GM12878 (cell line): ENCODE measurements around the gene EMX1. TPM values are rescaled to one million over a fixed set of nuclear protein-coding genes. Genes with fewer than 3 reads are reported as not detected.

Experiments
- ATAC-seq: fragments of 200-7000 bp; cut with Tn5 transposase; 3 replicates; pipeline ENCODE4 v1.9.1; 2020; ENCODE audit warnings: mild to moderate bottlenecking, moderate library complexity
- BruUV-seq: library from RNA; stranded (reverse); fragments of 400-500 nt; replicated peaks from 2 replicates; lab custom pipeline; 2021; lab: Mats Ljungman, UMichigan
- CTCF ChIA-PET: fragments of 300-600 bp; sonication (Branson Sonifier 250); formaldehyde crosslinking; extraction: SDS; loops from one replicate; lab custom pipeline; 2021; ENCODE audit warnings: inconsistent platforms; lab: Yijun Ruan, JAX
- POLR2A ChIA-PET: fragments of 350-600 bp; formaldehyde crosslinking; extraction: SDS; loops from one replicate; lab custom pipeline; 2021; ENCODE audit warnings: inconsistent platforms; lab: Charles Lee
- RAD21 ChIA-PET: fragments of 300-600 bp; sonication (Branson Sonifier 250); formaldehyde crosslinking; loops from one replicate; lab custom pipeline; 2023; ENCODE audit warnings: antibody characterized with exemption; ENCODE audit not compliant: unreplicated experiment; lab: Charles Lee
- SMC1A ChIA-PET: fragments of 300-600 bp; sonication (Branson Sonifier 250); formaldehyde crosslinking; loops from one replicate; lab custom pipeline; 2023; ENCODE audit not compliant: unreplicated experiment, uncharacterized antibody; lab: Charles Lee
- DNase-seq: peaks from one replicate; pipeline ENCODE4 v3.0.0-alpha.2; 2011; ENCODE audit warnings: low read depth, low spot score
- FAIRE-seq: peaks from 3 replicates; lab custom pipeline; 2011; peaks lifted over from hg19 to GRCh38; lab: Jason Lieb, UNC
- H2AFZ ChIP-seq: 2 replicates; pipeline ENCODE4 v1.6.0; 2011; ENCODE audit warnings: low read depth, low read length, control low read depth; ENCODE audit not compliant: control insufficient read depth
- H3K27ac ChIP-seq: 2 replicates; pipeline ENCODE4 v1.5.1; 2011; ENCODE audit warnings: control low read depth; ENCODE audit not compliant: control insufficient read depth, insufficient read depth
- H3K27me3 ChIP-seq, 2 experiments: replicated peaks in 1 of 2; 2 replicates each; pipeline versions ENCODE4 v1.6.0 to v1.6.1; 2011; ENCODE audit warnings: low read length in 1 of 2; ENCODE audit not compliant: control insufficient read depth in 2 of 2, insufficient read depth in 2 of 2
- H3K36me3 ChIP-seq, 2 experiments: 2 replicates each; pipeline ENCODE4 v1.5.1; 2011; ENCODE audit warnings: low read length in 1 of 2; ENCODE audit not compliant: control insufficient read depth in 2 of 2, insufficient read depth in 2 of 2
- H3K4me1 ChIP-seq: 2 replicates; pipeline ENCODE4 v1.6.1; 2011; ENCODE audit warnings: mild to moderate bottlenecking, low read length, moderate library complexity, mixed read lengths; ENCODE audit not compliant: control insufficient read depth, insufficient read depth
- H3K4me2 ChIP-seq: 2 replicates; pipeline ENCODE4 v1.6.0; 2011; ENCODE audit warnings: control low read depth; ENCODE audit not compliant: control insufficient read depth, insufficient read depth
- H3K4me3 ChIP-seq: fragments of 200-600 bp; sonication (generic); 2 replicates; pipeline ENCODE4 v1.5.1; 2016
- H3K79me2 ChIP-seq: 2 replicates; pipeline ENCODE4 v1.6.0; 2011; ENCODE audit warnings: low read length; ENCODE audit not compliant: control insufficient read depth, insufficient read depth
- H3K9ac ChIP-seq: 2 replicates; pipeline ENCODE4 v1.8.0; 2011; ENCODE audit warnings: low read length, control low read depth, mixed read lengths; ENCODE audit not compliant: control insufficient read depth, insufficient read depth
- H3K9me3 ChIP-seq: replicated peaks from 3 replicates; pipeline ENCODE4 v1.5.1; 2011; ENCODE audit warnings: mild to moderate bottlenecking, low read length; ENCODE audit not compliant: control insufficient read depth, insufficient read depth
- H4K20me1 ChIP-seq: 2 replicates; pipeline ENCODE4 v1.6.0; 2011; ENCODE audit not compliant: control insufficient read depth, insufficient read depth
- BRCA1 ChIP-seq: IDR thresholded peaks from 2 replicates; pipeline ENCODE4 v1.6.1; 2011; ENCODE audit warnings: low read depth, low read length, improper control_type of control experiment
- CEBPB ChIP-seq, 2 experiments: fragments of 150-350 bp in 1 of 2; IDR thresholded peaks; 2 replicates each; pipeline ENCODE4 v1.6.1; 2012 to 2014; ENCODE audit warnings: low read depth in 2 of 2, low read length in 2 of 2, borderline replicate concordance in 1 of 2, inconsistent platforms in 1 of 2
- E2F4 ChIP-seq: IDR thresholded peaks from 2 replicates; pipeline ENCODE4 v1.6.1; 2012; ENCODE audit warnings: low read depth, low read length, improper control_type of control experiment
- ELK1 ChIP-seq: IDR thresholded peaks from 2 replicates; pipeline ENCODE4 v1.6.1; 2012; ENCODE audit warnings: low read depth, low read length, improper control_type of control experiment
- HDAC6 ChIP-seq: fragments of 200-600 bp; sonication (generic); IDR thresholded peaks from one replicate; pipeline ENCODE4 v1.8.0; 2017; ENCODE audit warnings: antibody characterized with exemption; ENCODE audit not compliant: unreplicated experiment
- IKZF1 ChIP-seq: fragments of 450-650 bp; conservative IDR thresholded peaks from 2 replicates; pipeline ENCODE4 v1.6.1; 2017; ENCODE audit warnings: antibody characterized with exemption, mild to moderate bottlenecking
- KAT2A ChIP-seq: conservative IDR thresholded peaks from 2 replicates; pipeline ENCODE4 v1.6.1; 2011; ENCODE audit warnings: low read depth, low read length; ENCODE audit not compliant: control insufficient read depth
- KDM1A ChIP-seq: fragments of 200-600 bp; sonication (generic); IDR thresholded peaks from 2 replicates; pipeline ENCODE4 v1.6.1; 2016; ENCODE audit warnings: borderline replicate concordance
- MEF2A ChIP-seq: IDR thresholded peaks from 2 replicates; pipeline ENCODE4 v1.6.1; 2011; ENCODE audit warnings: low read depth, mild to moderate bottlenecking, low read length, moderate library complexity; ENCODE audit not compliant: insufficient read depth
- PAX5 ChIP-seq: IDR thresholded peaks from 2 replicates; pipeline ENCODE4 v1.6.1; 2011; ENCODE audit warnings: low read depth, low read length, borderline replicate concordance
- RB1 ChIP-seq: fragments of 450-650 bp; formaldehyde crosslinking; IDR thresholded peaks from 2 replicates; pipeline ENCODE4 v1.6.1; 2017; ENCODE audit warnings: mild to moderate bottlenecking, borderline replicate concordance
- SIN3A ChIP-seq: IDR thresholded peaks from 2 replicates; pipeline ENCODE4 v1.6.1; 2012; ENCODE audit warnings: low read depth, low read length, improper control_type of control experiment
- SMAD1 ChIP-seq: fragments of 450-650 bp; IDR thresholded peaks from 2 replicates; pipeline ENCODE4 v1.6.1; 2018; ENCODE audit warnings: mild to moderate bottlenecking, low read depth; ENCODE audit not compliant: partially characterized antibody
- SMAD5 ChIP-seq: IDR thresholded peaks from 2 replicates; pipeline ENCODE4 v1.6.1; 2016; ENCODE audit warnings: antibody characterized with exemption, low read depth
- WGBS: methylation state at CpG from one replicate; pipeline ENCODE4 v1.1.6; 2016; ENCODE audit warnings: low lambda C conversion rate; ENCODE audit not compliant: insufficient replicate concordance, insufficient coverage; ENCODE audit errors: missing lambda C conversion rate; 5-methylcytosine and 5-hydroxymethylcytosine counted together
- in situ Hi-C: fragments of 300-500 bp; cut with MboI; formaldehyde crosslinking; loops from 9 replicates; pipeline ENCODE4 v1.14.3; 2018; ENCODE audit warnings: mixed read lengths
- intact Hi-C: fragments of 100-400 bp; cut with micrococcal nuclease; formaldehyde crosslinking; loops from one replicate; pipeline ENCODE4 v1.14.2; 2022; ENCODE audit not compliant: unreplicated experiment
- polyA plus RNA-seq, 11 experiments: library from polyadenylated mRNA; depleted of rRNA in 4 of 11; unstranded in 6 of 11; stranded (reverse) in 5 of 11; fragments of >200 nt; fragmentation: Nextera tagmentation in 4 of 11; fragmentation: Illumina TruSeq in 1 of 11; extraction: Ambion mirVana in 4 of 11; extraction: Trizol in 1 of 11; gene quantifications; 1 replicate in 1 of 11; 2 replicates in 10 of 11; pipeline versions ENCODE4 v1.2.1 to v1.2.3, GENCODE V29; 2011 to 2016; ENCODE audit warnings: inconsistent platforms in 2 of 11, missing spikeins in 2 of 11, low read depth in 1 of 11
- total RNA-seq, 4 experiments: library from RNA; depleted of rRNA in 3 of 4; stranded (reverse); fragments of >200 nt in 3 of 4; fragmentation: Illumina TruSeq in 1 of 4; extraction: Trizol in 1 of 4; gene quantifications; 2 replicates each; pipeline versions ENCODE4 v1.2.1 to v1.2.3, GENCODE V29; 2013 to 2021
- TF ChIP-seq, protein P1 (sequence below): fragments of 450-650 bp; IDR thresholded peaks from 2 replicates; pipeline ENCODE4 v1.6.1; 2016; ENCODE audit warnings: mild to moderate bottlenecking
- TF ChIP-seq, protein P2 (sequence below): fragments of 450-650 bp; formaldehyde crosslinking; IDR thresholded peaks from 2 replicates; pipeline ENCODE4 v1.5.0; 2022; ENCODE audit warnings: mild to moderate bottlenecking, missing genetic modification characterization

EMX1 gene
- total and polyA plus RNA-seq, 10 of the 15 experiments (the other 5 are each of a cell fraction or from before 2014, with no cell fraction given): 0.07 to 5.1 (median 1.2) TPM; not detected in 1

DNA sequence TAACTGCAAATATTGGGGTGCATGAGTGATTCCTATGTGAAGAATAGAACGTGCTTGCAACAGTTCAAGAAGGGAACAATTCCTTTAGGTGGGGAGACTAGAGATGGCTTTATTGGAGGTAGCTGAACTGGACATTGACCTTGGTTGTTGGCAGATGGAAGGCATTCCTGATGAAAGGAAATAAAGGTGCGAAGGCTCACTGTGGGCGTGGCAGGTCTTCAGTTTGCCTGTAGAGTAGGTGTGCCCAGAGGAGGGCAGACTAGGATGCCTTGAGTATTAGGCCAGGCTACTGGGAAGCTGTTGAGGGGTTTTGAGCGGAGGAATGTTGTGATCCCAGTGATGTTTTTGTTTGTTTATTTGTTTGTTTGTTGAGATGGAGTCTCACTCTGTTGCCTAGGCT, 27.3 kb upstream of the EMX1 start:
- in situ Hi-C loops: loop anchor here (5.0 kb wide), 2 partner anchors 82 to 287 kb away; no protein-coding TSS in a partner anchor
- 35% methylated on average over 4 of the region's 4 CpGs for WGBS
- ChIA-PET CTCF (interaction anchor here (0.7 to 14.3 kb wide), 7 partner anchors 13 to 287 kb away, joined by 3 to 437 read pairs (median 105); partner anchors contain the start of gene EMX1), RAD21 (interaction anchor here (0.8 kb wide), 1 partner anchor 84 kb away, joined by 4 read pairs; no protein-coding TSS in a partner anchor), SMC1A (interaction anchor here (0.7 to 9.0 kb wide), 3 partner anchors 30 to 104 kb away, joined by 3 to 134 read pairs (median 4); no protein-coding TSS in a partner anchor), POLR2A (interaction anchor here (0.6 kb wide), 1 partner anchor 13 kb away, joined by 3 read pairs; no protein-coding TSS in a partner anchor)
- intact Hi-C loops: loop anchor here (5.0 kb wide), 3 partner anchors 182 to 287 kb away; partner anchors contain the start of gene SFXN5
- no TSS peak for BruUV-seq
- peaks cover 2 to 8% of the 10 kb centered on the region in 2 experiments; a peak in 2 of 4 replicates for H3K27me3 ChIP-seq
- no peaks in the 10 kb centered on the region for H3K36me3 ChIP-seq
- H3K4me1 ChIP-seq: peaks cover 21% of the 10 kb centered on the region
- FAIRE-seq: no peak
- H3K27ac ChIP-seq: no peak overlapping the region
- H2AFZ ChIP-seq: no peak overlapping the region
- H3K9me3 ChIP-seq: no peaks in the 10 kb centered on the region
- no peak overlapping the region for H3K4me3 ChIP-seq
- TF ChIP-seq MEF2A: no peak
- TF ChIP-seq RB1: no peak
- TF ChIP-seq CEBPB (IDR thresholded peaks at IDR 0.05; ENCODE audit: borderline replicate concordance in 1 of 2, low read depth in 2 of 2, low read length in 2 of 2): no peak
- no peak for TF ChIP-seq KAT2A
- no peak for TF ChIP-seq BRCA1
- TF ChIP-seq, protein P1, sequence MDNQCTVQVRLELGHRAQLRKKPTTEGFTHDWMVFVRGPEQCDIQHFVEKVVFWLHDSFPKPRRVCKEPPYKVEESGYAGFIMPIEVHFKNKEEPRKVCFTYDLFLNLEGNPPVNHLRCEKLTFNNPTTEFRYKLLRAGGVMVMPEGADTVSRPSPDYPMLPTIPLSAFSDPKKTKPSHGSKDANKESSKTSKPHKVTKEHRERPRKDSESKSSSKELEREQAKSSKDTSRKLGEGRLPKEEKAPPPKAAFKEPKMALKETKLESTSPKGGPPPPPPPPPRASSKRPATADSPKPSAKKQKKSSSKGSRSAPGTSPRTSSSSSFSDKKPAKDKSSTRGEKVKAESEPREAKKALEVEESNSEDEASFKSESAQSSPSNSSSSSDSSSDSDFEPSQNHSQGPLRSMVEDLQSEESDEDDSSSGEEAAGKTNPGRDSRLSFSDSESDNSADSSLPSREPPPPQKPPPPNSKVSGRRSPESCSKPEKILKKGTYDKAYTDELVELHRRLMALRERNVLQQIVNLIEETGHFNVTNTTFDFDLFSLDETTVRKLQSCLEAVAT: no peak
- TF ChIP-seq KDM1A: no peak
- TF ChIP-seq SIN3A: no peak
- TF ChIP-seq, protein P2, sequence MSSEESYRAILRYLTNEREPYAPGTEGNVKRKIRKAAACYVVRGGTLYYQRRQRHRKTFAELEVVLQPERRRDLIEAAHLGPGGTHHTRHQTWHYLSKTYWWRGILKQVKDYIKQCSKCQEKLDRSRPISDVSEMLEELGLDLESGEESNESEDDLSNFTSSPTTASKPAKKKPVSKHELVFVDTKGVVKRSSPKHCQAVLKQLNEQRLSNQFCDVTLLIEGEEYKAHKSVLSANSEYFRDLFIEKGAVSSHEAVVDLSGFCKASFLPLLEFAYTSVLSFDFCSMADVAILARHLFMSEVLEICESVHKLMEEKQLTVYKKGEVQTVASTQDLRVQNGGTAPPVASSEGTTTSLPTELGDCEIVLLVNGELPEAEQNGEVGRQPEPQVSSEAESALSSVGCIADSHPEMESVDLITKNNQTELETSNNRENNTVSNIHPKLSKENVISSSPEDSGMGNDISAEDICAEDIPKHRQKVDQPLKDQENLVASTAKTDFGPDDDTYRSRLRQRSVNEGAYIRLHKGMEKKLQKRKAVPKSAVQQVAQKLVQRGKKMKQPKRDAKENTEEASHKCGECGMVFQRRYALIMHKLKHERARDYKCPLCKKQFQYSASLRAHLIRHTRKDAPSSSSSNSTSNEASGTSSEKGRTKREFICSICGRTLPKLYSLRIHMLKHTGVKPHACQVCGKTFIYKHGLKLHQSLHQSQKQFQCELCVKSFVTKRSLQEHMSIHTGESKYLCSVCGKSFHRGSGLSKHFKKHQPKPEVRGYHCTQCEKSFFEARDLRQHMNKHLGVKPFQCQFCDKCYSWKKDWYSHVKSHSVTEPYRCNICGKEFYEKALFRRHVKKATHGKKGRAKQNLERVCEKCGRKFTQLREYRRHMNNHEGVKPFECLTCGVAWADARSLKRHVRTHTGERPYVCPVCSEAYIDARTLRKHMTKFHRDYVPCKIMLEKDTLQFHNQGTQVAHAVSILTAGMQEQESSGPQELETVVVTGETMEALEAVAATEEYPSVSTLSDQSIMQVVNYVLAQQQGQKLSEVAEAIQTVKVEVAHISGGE (CRISPR knock-in tag): no peak
- TF ChIP-seq PAX5: no peak
- no peak for TF ChIP-seq IKZF1
- no peak for TF ChIP-seq HDAC6
- TF ChIP-seq E2F4: no peak
- TF ChIP-seq SMAD5: no peak
- no peak for TF ChIP-seq ELK1
- no peak for TF ChIP-seq SMAD1
- H3K79me2 ChIP-seq: no peaks in the 10 kb centered on the region
- H4K20me1 ChIP-seq: no peaks in the 10 kb centered on the region
- no peak overlapping the region for H3K9ac ChIP-seq
- H3K4me2 ChIP-seq: no peak overlapping the region
- no peak for DNase-seq
- no peak for ATAC-seq
